ENCODE measurements around the gene MRM2.

Gene MRM2

DNA sequence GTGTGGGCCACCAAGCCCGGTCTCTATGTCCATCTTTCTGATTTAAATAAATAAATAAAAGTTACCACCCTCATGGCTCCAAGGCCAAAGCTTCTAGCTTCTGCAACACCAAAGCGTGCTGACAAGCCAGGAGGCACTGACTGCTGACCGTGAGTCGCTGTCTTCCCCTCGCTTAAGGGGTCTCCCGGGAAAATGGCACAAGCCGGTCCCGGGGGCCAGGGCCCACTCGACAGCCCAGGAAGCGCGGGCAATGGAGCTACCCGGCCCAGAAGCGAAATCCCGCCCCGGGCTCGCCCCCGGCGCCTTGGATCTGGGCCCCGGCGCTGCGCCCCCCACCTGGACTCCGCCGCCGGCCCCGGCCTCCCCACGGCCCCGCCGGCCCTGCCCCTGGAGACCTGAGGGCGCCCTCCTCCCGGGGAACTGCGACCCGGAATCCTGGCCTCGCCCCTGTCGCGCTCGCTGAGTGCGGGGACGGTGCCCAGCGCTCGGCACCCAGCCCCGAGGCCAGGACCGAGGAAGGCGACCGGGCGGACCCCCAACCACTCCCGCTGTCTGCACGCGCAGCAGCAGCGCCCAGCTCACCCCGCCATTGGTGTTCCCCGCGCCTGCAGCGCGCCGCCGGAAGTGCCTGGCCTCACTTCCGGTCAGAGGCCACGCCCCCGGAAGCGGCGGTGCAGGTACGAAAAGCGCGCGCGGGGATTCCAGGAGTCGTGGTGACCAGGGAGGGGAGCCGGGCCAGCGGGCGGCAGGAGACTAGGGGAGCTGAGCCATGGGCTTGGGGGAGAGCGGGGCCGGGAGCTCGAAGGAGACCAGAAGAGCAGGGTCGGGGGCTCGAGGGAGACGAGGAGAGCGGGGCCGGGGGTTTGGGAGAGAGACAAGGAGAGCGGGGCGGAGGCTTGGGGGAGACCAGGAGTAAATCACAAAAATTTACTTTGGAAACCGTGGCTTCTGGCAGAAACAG, at the start of gene MRM2, which contains the start of gene NUDT1 (continued):
- TF ChIP-seq ZNF394 (tag by site-specific recombination; IDR thresholded peaks at IDR 0.05; ENCODE audit: borderline replicate concordance) = peak; percentile 15; the same call in 1 of the 2 replicates
- peak; percentile 86 for TF ChIP-seq YY2 (tag by site-specific recombination; IDR thresholded peaks at IDR 0.05)
- no peak for TF ChIP-seq HIC1 (tag by site-specific recombination; IDR thresholded peaks at IDR 0.05)
- TF ChIP-seq ZNF211 (tag by site-specific recombination; IDR thresholded peaks at IDR 0.05; ENCODE audit: low read depth) = no peak
- no peak for TF ChIP-seq ZNF10 (tag by site-specific recombination; IDR thresholded peaks at IDR 0.05)
- TF ChIP-seq PBX3 (CRISPR knock-in tag; IDR thresholded peaks at IDR 0.05) = peak; percentile 38; the same call in 1 of the 2 replicates
- TF ChIP-seq ZNF747 (tag by site-specific recombination; IDR thresholded peaks at IDR 0.05) = no peak
- TF ChIP-seq SETDB1 (IDR thresholded peaks at IDR 0.05; ENCODE audit: insufficient read length, low read length) = no peak
- no peak for TF ChIP-seq ZFP41 (tag by site-specific recombination; IDR thresholded peaks at IDR 0.05; ENCODE audit: borderline replicate concordance)
- TF ChIP-seq ZNF423 (tag by site-specific recombination; IDR thresholded peaks at IDR 0.05) = no peak
- TF ChIP-seq ZBTB10 (tag by site-specific recombination; IDR thresholded peaks at IDR 0.05) = peak; percentile 78
- TF ChIP-seq ZNF266 (tag by site-specific recombination; IDR thresholded peaks at IDR 0.05; ENCODE audit: low read depth) = no peak
- peak; percentile 28; the same call in 1 of the 2 replicates for TF ChIP-seq ZNF580 (tag by site-specific recombination; IDR thresholded peaks at IDR 0.05)
- no peak for TF ChIP-seq ZNF221 (tag by site-specific recombination; IDR thresholded peaks at IDR 0.05; ENCODE audit: borderline replicate concordance)
- TF ChIP-seq BCL6B (tag by site-specific recombination; IDR thresholded peaks at IDR 0.05) = no peak
- TF ChIP-seq ZNF416 (tag by site-specific recombination; IDR thresholded peaks at IDR 0.05) = no peak
- TF ChIP-seq ZNF596 (tag by site-specific recombination; IDR thresholded peaks at IDR 0.05) = no peak
- no peak for TF ChIP-seq ZSCAN30 (tag by site-specific recombination; IDR thresholded peaks at IDR 0.05)
- TF ChIP-seq, protein P1, sequence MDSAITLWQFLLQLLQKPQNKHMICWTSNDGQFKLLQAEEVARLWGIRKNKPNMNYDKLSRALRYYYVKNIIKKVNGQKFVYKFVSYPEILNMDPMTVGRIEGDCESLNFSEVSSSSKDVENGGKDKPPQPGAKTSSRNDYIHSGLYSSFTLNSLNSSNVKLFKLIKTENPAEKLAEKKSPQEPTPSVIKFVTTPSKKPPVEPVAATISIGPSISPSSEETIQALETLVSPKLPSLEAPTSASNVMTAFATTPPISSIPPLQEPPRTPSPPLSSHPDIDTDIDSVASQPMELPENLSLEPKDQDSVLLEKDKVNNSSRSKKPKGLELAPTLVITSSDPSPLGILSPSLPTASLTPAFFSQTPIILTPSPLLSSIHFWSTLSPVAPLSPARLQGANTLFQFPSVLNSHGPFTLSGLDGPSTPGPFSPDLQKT (IDR thresholded peaks at IDR 0.05; ENCODE audit: borderline replicate concordance, low read depth, low read length) = peak; percentile 67; the same call in 1 of the 2 replicates
- TF ChIP-seq ZNF555 (tag by site-specific recombination; conservative IDR thresholded peaks at IDR 0.05) = no peak
- TF ChIP-seq, protein P2, sequence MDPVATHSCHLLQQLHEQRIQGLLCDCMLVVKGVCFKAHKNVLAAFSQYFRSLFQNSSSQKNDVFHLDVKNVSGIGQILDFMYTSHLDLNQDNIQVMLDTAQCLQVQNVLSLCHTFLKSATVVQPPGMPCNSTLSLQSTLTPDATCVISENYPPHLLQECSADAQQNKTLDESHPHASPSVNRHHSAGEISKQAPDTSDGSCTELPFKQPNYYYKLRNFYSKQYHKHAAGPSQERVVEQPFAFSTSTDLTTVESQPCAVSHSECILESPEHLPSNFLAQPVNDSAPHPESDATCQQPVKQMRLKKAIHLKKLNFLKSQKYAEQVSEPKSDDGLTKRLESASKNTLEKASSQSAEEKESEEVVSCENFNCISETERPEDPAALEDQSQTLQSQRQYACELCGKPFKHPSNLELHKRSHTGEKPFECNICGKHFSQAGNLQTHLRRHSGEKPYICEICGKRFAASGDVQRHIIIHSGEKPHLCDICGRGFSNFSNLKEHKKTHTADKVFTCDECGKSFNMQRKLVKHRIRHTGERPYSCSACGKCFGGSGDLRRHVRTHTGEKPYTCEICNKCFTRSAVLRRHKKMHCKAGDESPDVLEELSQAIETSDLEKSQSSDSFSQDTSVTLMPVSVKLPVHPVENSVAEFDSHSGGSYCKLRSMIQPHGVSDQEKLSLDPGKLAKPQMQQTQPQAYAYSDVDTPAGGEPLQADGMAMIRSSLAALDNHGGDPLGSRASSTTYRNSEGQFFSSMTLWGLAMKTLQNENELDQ (tag by site-specific recombination; IDR thresholded peaks at IDR 0.05; ENCODE audit: low read depth) = no peak
- TF ChIP-seq ZNF843 (tag by site-specific recombination; IDR thresholded peaks at IDR 0.05) = no peak
- TF ChIP-seq ZNF792 (tag by site-specific recombination; IDR thresholded peaks at IDR 0.05) = no peak
- no peak for TF ChIP-seq FEZF1 (tag by site-specific recombination; IDR thresholded peaks at IDR 0.05)
- no peak for TF ChIP-seq EGR2 (tag by site-specific recombination; IDR thresholded peaks at IDR 0.05; ENCODE audit: low read depth)
- TF ChIP-seq ZNF146 (tag by site-specific recombination; IDR thresholded peaks at IDR 0.05) = no peak
- TF ChIP-seq ZFHX2 (tag by site-specific recombination; conservative IDR thresholded peaks at IDR 0.05) = no peak
